MG63 (cell line): Measurements from ENCODE around the gene GTF2B. TPM values are rescaled to one million over a fixed set of nuclear protein-coding genes. Genes with fewer than 3 reads are reported as not detected.
"Not testable (repeated sequence)": the region's sequence is repeated elsewhere in the genome, so short reads cannot be mapped to it uniquely, and the experiment has no call there.

ENCODE experiments used
- DNase-seq: peaks from one replicate; pipeline ENCODE4 v3.0.0-alpha.2; 2020
- H3K27me3 ChIP-seq: fragments of 250-450 bp; sonication (Bioruptor Pico); 2 replicates; pipeline ENCODE4 v1.5.1; 2020; ENCODE audit warnings: mild to moderate bottlenecking, moderate library complexity
- H3K36me3 ChIP-seq: fragments of 250-450 bp; sonication (Bioruptor Pico); 2 replicates; pipeline ENCODE4 v1.5.1; 2020; ENCODE audit warnings: mild to moderate bottlenecking, moderate library complexity
- H3K4me3 ChIP-seq: fragments of 250-450 bp; sonication (Bioruptor Pico); 2 replicates; pipeline ENCODE4 v1.5.1; 2020; ENCODE audit warnings: mild to moderate bottlenecking, moderate library complexity
- H3K9me3 ChIP-seq: fragments of 250-450 bp; sonication (Bioruptor Pico); 2 replicates; pipeline ENCODE4 v1.5.1; 2020; ENCODE audit warnings: mild to moderate bottlenecking, moderate library complexity
- total RNA-seq: library from RNA; depleted of rRNA; stranded (reverse); fragments of >200 nt; shearing (Covaris generic); gene quantifications from 2 replicates; pipeline ENCODE4 v1.2.3, GENCODE V29; 2014; ENCODE audit warnings: low replicate concordance

The GTF2B gene
- total RNA-seq, 1 experiment from 2014 or later: 61.1 TPM

GRCh38 chr1:88891951-88892340 is 579 bp upstream of the GTF2B start:
- Histone ChIP-seq H3K27me3 (no peaks in the 10 kb centered on the region), H3K4me3 (peak overlapping the region; percentile 96), H3K36me3 (peaks cover 5% of the 10 kb centered on the region), H3K9me3 (no peaks in the 10 kb centered on the region)
- DNase-seq: no peak

DNA sequence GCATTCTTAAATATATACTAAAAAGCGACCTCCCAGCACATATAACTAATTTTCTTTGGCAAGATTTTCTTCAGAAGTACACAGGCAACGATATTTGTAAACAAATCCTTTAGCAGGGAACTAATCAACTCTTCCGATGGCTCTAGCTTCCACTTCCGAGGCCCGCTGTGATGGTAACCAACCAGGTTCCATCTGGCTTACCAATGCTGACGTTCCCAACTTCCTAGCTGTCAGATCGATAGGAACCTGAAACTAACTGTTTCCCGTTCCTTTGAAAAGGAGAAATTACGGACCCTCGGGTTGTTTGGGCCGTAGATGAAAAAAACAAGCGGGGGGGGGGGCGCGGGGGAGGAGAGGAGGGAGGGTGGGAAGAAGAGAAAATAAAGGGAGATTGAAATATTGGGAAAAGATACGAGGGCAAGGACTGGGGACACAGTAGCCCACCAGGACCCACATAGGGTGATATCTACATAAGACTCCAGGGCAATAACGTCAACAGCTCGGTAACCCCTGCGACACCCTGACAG is 513 bp downstream of the GTF2B start:
- H3K4me3 ChIP-seq: peak overlapping the region; percentile 96
- H3K27me3 ChIP-seq: no peaks in the 10 kb centered on the region
- H3K36me3 ChIP-seq: peaks cover 10% of the 10 kb centered on the region
- no peaks in the 10 kb centered on the region for H3K9me3 ChIP-seq
- no peak for DNase-seq

- Histone ChIP-seq H3K36me3 (peaks cover 17% of the 10 kb centered on the region), H3K27me3 (no peaks in the 10 kb centered on the region), H3K4me3 (peak overlapping the region; percentile 96), H3K9me3 (no peaks in the 10 kb centered on the region)
- no peak for DNase-seq
Measured at GRCh38 chr1:88890131-88890530, 1.2 kb downstream of the GTF2B start.

DNA sequence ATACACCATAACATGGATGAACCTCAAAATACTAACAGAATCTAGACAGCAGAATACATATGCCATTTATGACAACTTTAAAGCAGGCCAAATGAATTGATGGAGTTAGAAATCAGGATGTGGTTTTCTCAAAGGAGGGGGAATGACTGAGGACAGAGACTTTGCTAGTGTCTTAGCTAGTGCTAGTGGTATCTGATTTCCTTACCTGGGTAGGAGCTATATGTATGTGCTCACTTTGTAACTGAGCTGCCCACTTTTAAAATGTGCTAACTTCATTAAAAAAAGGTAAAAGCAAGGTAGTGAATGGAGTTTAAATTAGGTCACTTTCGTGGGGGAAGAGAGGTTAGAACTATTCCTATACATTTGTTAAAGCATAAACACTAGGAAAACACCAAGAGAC is 2.6 kb downstream of the GTF2B start:
- Histone ChIP-seq H3K9me3 (no peaks in the 10 kb centered on the region), H3K27me3 (no peaks in the 10 kb centered on the region), H3K4me3 (no peak overlapping the region), H3K36me3 (peaks cover 26% of the 10 kb centered on the region)
- DNase-seq: no peak

DNA sequence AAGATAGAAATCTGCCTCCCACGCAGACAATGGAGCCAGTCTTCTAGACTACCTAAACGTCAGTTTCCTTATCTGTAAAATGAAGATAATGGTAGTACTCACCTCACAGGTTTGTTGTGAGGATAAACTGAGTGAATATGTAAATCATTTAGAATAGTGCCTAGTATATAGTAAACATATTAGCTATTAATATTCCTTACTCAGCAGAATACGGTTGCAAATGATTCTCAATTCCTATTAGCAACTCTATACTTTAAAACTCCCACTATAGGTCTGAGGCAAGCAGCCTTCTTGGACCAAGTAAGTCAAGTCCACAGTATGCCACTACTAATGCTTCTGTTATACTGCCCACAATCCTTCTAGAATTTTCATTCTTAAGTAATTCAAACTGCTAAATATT is 5.4 kb downstream of the GTF2B start:
- H3K27me3 ChIP-seq: no peaks in the 10 kb centered on the region
- no peaks in the 10 kb centered on the region for H3K9me3 ChIP-seq
- H3K4me3 ChIP-seq: no peak overlapping the region
- no peak for DNase-seq
- peaks cover 34% of the 10 kb centered on the region for H3K36me3 ChIP-seq

- H3K36me3 ChIP-seq: peaks cover 34% of the 10 kb centered on the region
- no peak overlapping the region for H3K4me3 ChIP-seq
- no peaks in the 10 kb centered on the region for H3K9me3 ChIP-seq
- no peak for DNase-seq
- no peaks in the 10 kb centered on the region for H3K27me3 ChIP-seq
Measured at GRCh38 chr1:88883156-88883555, 8.2 kb downstream of the GTF2B start.

GRCh38 chr1:88880717-88881116 is 10.7 kb downstream of the GTF2B start:
- H3K27me3 ChIP-seq, H3K4me3 ChIP-seq, H3K9me3 ChIP-seq, DNase-seq: not testable (repeated sequence)
- H3K36me3 ChIP-seq: peaks cover 26% of the 10 kb centered on the region

DNA sequence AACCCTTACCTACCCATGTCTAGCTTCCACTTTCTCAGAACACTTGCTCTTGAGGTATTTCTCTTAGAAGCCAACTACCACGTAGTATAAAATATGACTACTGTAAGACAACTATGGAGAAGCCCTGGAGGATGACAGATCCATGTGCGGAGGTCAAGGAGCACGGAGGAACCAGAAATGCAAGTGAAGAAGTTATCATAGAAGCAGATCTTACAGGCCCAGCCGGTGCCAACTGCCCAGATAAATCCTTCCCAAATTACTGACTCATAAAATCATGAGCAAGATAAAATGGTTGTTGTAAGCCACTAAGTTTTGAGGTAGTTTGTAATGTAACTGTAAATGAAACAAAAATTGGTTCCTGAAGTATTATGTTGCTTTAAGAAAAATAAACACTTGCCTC is 12.6 kb downstream of the GTF2B start:
- Histone ChIP-seq H3K4me3 (no peak overlapping the region), H3K27me3 (no peaks in the 10 kb centered on the region), H3K9me3 (no peaks in the 10 kb centered on the region), H3K36me3 (peaks cover 12% of the 10 kb centered on the region)
- no peak for DNase-seq

- Histone ChIP-seq H3K9me3 (no peaks in the 10 kb centered on the region), H3K27me3 (no peaks in the 10 kb centered on the region), H3K4me3 (no peak overlapping the region), H3K36me3 (peaks cover 5% of the 10 kb centered on the region)
- DNase-seq: no peak
Measured at GRCh38 chr1:88877911-88878310, 13.5 kb downstream of the GTF2B start.

DNA sequence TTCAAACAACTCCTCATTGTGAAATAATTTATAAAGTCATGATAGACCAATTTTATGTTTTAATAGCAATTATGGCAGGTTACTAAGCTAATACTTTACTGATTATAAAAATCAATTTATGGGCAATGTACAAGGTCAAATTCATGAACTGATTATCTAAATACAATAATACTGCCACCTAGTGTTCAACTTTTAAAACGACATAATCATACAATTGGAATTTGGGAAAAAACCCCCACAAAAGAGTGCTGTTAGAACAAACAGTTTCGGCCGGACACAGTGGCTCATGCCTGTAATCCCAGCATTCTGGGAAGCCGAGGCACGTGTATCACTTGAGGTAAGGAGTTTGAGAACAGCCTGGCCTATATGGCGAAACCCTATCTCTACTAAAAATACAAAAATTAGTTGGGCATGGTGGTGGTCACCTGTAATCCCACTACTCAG is 14.0 kb downstream of the GTF2B start:
- no peaks in the 10 kb centered on the region for H3K9me3 ChIP-seq
- no peak for DNase-seq
- H3K27me3 ChIP-seq: no peaks in the 10 kb centered on the region
- no peak overlapping the region for H3K4me3 ChIP-seq
- H3K36me3 ChIP-seq: peaks cover 5% of the 10 kb centered on the region

DNA sequence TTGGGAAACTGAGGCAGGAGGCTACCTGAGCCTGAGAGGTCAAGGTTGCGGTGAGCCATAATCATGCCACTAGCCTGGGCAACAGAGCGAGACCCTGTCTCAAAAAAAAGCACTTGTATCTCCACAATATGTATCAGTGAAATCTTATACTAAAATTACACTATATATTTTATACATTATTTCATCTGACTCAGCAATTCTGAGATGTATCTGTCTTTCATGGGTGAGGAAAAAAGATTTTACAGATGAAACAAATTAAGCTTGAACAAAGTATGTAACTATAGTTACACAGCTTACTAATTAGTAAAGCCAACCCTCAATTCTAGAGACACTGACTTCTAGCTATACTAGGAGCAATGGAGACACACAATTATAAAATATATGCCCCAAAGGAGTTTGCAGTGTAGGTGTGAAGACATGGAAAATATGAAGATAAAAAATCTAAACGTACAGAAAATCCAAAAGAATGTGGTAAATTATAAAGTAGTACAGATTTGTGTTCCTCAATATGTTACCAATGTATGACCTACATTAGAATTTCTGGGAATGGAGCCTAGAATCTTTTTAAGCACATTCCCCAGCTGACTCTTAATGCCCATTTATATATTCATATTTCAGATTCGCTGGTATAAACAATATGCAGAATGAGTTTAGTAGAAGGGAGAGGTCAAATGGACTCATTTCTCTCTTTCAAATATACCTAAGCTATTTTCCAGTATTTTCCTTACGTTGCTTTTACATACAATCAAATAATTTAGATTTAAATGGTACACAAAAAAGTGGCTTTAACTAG is 14.6 kb downstream of the GTF2B start:
- Histone ChIP-seq H3K9me3 (no peaks in the 10 kb centered on the region), H3K36me3 (peaks cover 5% of the 10 kb centered on the region), H3K27me3 (no peaks in the 10 kb centered on the region), H3K4me3 (no peak overlapping the region)
- no peak for DNase-seq

DNA sequence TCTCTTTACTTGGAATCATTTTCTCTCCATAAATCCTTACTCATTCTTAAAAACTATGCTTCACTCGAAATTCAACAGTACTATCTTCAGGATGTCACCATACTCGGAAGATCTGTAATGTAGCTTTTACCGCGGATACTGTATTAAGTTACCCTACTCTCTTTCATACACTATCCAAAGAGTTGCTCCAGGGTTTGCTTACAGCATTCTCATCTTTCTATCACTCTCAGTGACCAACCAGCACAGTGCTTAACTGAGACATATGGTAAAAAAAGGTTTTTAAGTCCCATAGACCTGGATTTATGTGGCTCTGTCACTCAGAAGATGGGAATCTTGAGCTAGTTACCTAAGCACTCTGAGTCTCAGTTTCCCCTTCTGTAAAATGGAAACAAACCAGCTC is 15.8 kb downstream of the GTF2B start:
- peaks cover 6% of the 10 kb centered on the region for H3K36me3 ChIP-seq
- H3K27me3 ChIP-seq: no peaks in the 10 kb centered on the region
- no peaks in the 10 kb centered on the region for H3K9me3 ChIP-seq
- no peak overlapping the region for H3K4me3 ChIP-seq
- no peak for DNase-seq

GRCh38 chr1:88873737-88874349 is 17.5 kb downstream of the GTF2B start:
- no peak for DNase-seq
- H3K4me3 ChIP-seq: no peak overlapping the region
- H3K27me3 ChIP-seq: no peaks in the 10 kb centered on the region
- peaks cover 6% of the 10 kb centered on the region for H3K36me3 ChIP-seq
- no peaks in the 10 kb centered on the region for H3K9me3 ChIP-seq

DNA sequence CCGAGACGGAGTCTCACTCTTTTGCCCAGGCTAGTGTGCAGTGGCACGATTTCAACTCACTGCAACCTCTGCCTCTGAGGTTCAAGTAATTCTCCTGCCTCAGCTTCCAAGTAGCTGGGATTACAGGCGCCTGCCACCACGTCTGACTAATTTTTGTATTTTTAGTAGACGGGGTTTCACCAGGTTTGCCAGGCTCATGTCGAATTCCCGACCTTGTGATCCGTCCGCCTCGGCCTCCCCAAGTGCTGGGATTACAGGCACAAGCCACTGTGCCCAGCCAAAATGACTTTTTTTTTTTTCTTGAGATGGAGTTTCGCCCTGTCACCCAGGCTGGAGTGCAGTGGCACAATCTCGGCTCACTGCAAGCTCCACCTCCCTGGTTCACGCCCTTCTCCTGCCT is 21.7 kb downstream of the GTF2B start:
- not testable (repeated sequence) for H3K36me3 ChIP-seq, H3K9me3 ChIP-seq, H3K27me3 ChIP-seq, H3K4me3 ChIP-seq, DNase-seq

DNA sequence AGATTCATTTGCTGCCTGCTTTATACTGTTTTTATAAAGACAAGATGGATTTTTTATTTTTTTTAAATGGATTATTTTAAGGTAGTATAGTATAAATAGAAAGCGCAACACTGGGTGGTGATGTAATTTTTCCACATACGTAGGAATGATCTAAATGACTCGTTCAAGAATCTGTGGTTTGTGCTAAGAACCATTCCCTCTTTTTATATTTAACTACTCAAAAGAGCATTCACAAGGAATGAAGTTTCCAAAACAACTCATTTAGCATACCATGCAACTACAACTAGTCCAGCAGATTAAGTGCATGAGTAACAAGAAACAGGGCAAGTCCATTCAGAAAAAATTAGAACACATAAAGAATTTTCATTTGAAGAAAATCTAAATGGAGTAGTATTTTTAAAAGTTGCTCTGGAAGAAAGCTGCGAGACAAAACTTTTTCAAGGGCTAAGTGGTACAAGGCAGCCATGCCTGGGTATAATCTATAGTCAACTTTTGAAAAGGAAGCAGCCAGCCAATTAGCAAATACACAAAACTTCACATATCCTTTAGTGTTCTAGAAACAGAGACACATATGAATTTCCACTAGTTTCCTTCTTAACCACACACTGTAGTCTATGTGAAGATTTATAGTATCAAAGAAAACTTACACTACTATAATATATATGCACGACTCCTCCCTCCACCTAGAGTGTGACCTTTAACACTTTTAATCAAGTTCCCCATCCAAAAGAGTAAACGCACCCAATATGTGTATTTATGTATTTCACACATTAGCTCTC is 23.4 kb downstream of the GTF2B start:
- H3K36me3 ChIP-seq: peaks cover 3% of the 10 kb centered on the region; the same call in 1 of the 2 replicates
- no peak for DNase-seq
- no peaks in the 10 kb centered on the region for H3K27me3 ChIP-seq
- no peaks in the 10 kb centered on the region for H3K9me3 ChIP-seq
- no peak overlapping the region for H3K4me3 ChIP-seq

- no peak overlapping the region for H3K4me3 ChIP-seq
- no peaks in the 10 kb centered on the region for H3K9me3 ChIP-seq
- H3K36me3 ChIP-seq: peaks cover 16% of the 10 kb centered on the region
- DNase-seq: no peak
- no peaks in the 10 kb centered on the region for H3K27me3 ChIP-seq
Measured at GRCh38 chr1:88851303-88852063, 39.9 kb downstream of the GTF2B start.
